Measurements from ENCODE around the gene BOK.

GRCh38 chr2:241553512-241553830, 5.1 kb upstream of the BOK start:
- TF ChIP-seq, protein P1, sequence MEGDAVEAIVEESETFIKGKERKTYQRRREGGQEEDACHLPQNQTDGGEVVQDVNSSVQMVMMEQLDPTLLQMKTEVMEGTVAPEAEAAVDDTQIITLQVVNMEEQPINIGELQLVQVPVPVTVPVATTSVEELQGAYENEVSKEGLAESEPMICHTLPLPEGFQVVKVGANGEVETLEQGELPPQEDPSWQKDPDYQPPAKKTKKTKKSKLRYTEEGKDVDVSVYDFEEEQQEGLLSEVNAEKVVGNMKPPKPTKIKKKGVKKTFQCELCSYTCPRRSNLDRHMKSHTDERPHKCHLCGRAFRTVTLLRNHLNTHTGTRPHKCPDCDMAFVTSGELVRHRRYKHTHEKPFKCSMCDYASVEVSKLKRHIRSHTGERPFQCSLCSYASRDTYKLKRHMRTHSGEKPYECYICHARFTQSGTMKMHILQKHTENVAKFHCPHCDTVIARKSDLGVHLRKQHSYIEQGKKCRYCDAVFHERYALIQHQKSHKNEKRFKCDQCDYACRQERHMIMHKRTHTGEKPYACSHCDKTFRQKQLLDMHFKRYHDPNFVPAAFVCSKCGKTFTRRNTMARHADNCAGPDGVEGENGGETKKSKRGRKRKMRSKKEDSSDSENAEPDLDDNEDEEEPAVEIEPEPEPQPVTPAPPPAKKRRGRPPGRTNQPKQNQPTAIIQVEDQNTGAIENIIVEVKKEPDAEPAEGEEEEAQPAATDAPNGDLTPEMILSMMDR (IDR thresholded peaks at IDR 0.05 in 2 of 3, conservative IDR thresholded peaks at IDR 0.05 in 1 of 3; ENCODE audit: borderline replicate concordance in 1 of 3, insufficient read depth in 1 of 3, low read depth in 2 of 3, low read length in 2 of 3), result no peak
- TF ChIP-seq SRF (IDR thresholded peaks at IDR 0.05; ENCODE audit: low read depth) (no peak), REST (IDR thresholded peaks at IDR 0.05; ENCODE audit: low read depth) (no peak), SP1 (IDR thresholded peaks at IDR 0.05; ENCODE audit: low read depth) (no peak), POLR2AphosphoS5 (IDR thresholded peaks at IDR 0.05; ENCODE audit: low read depth, low read length) (no peak)

Measured in HCT116 (cell line).